ENCODE data around the gene KCNIP4. TPM values are rescaled to one million over a fixed set of nuclear protein-coding genes. Genes with fewer than 3 reads are reported as not detected.

The KCNIP4 gene
- total and polyA plus RNA-seq, 2 of the 8 experiments (the other 6 are each of a cell fraction or from before 2014, with no cell fraction given), result 0.06 TPM; not detected in 1

- H3K4me3 ChIP-seq (ENCODE audit: extremely low read depth in 1 of 4, insufficient read depth in 2 of 4, low read depth in 3 of 4, low read length in 4 of 4), result no peak overlapping the region
- no peaks in the 10 kb centered on the region for H3K79me1 ChIP-seq (ENCODE audit: low read depth, low read length)
- H3K9me3 ChIP-seq (ENCODE audit: insufficient read depth in 2 of 2, low read depth in 1 of 2, low read length in 1 of 2), result no peaks in the 10 kb centered on the region; a peak in 1 of 4 replicates
- no peak overlapping the region for H3K4ac ChIP-seq (replicated peaks; ENCODE audit: insufficient read length, low read depth, low read length)
- H2BK20ac ChIP-seq (ENCODE audit: low read length), result no peak overlapping the region
- H3K23me2 ChIP-seq (ENCODE audit: low read depth, low read length), result no peaks in the 10 kb centered on the region
- H3K9ac ChIP-seq (replicated peaks in 1 of 4; ENCODE audit: extremely low read depth in 1 of 4, low read depth in 3 of 4, low read length in 3 of 4), result no peak overlapping the region
- FAIRE-seq, result no peak
- H3K18ac ChIP-seq (ENCODE audit: extremely low read depth, low read length), result no peak overlapping the region
- ChIA-PET CTCF (ENCODE audit: partially characterized antibody) (interaction anchor here (0.6 kb wide), 1 partner anchor 1429 kb away, joined by 3 read pairs; no protein-coding TSS in a partner anchor), POLR2A (ENCODE audit: partially characterized antibody) (no interaction called here)
- H4K5ac ChIP-seq (ENCODE audit: insufficient read length, low read depth, low read length), result no peak overlapping the region
- no peak overlapping the region for H2BK15ac ChIP-seq (ENCODE audit: low read length)
- no peak overlapping the region for H2BK120ac ChIP-seq (replicated peaks; ENCODE audit: low read depth, low read length)
- H3K56ac ChIP-seq (replicated peaks; ENCODE audit: insufficient read length, low read depth, low read length), result no peak overlapping the region
- no peak overlapping the region for H3K23ac ChIP-seq (ENCODE audit: insufficient read length)
- no peaks in the 10 kb centered on the region for H3K4me1 ChIP-seq (replicated peaks in 1 of 4; ENCODE audit: control insufficient read depth in 3 of 4, insufficient read depth in 4 of 4, low read length in 3 of 4)
- no peaks in the 10 kb centered on the region for H3K27me3 ChIP-seq (replicated peaks in 1 of 4; ENCODE audit: control insufficient read depth in 3 of 4, extremely low read depth in 1 of 4, insufficient read depth in 3 of 4, low read length in 3 of 4)
- DNase-seq (ENCODE audit: low read depth in 1 of 2, low spot score in 2 of 2), result no peak
- H3K14ac ChIP-seq (ENCODE audit: insufficient read length), result no peak overlapping the region
- H3K4me2 ChIP-seq (ENCODE audit: insufficient read depth in 1 of 2, low read depth in 2 of 2, low read length in 2 of 2), result no peak overlapping the region
- no peak overlapping the region for H2BK12ac ChIP-seq (ENCODE audit: low read depth, low read length)
- H3K36me3 ChIP-seq (ENCODE audit: control insufficient read depth in 2 of 4, insufficient read depth in 4 of 4, low read length in 3 of 4), result no peaks in the 10 kb centered on the region
- H3K27ac ChIP-seq (ENCODE audit: low read depth, low read length), result no peak overlapping the region
- no peak overlapping the region for H2AFZ ChIP-seq (ENCODE audit: low read length)
- no peak overlapping the region for H4K8ac ChIP-seq (ENCODE audit: extremely low read depth, insufficient read depth, low read length)
- 88% methylated on average over 2 of the region's 2 CpGs; no CpG with 5 or more reads in 1 of the 2 experiments for WGBS, 2 experiments (ENCODE audit: extremely low coverage in 1 of 2, insufficient coverage in 1 of 2, insufficient read length in 1 of 2, insufficient replicate concordance in 2 of 2, low coverage in 1 of 2, low lambda C conversion rate in 2 of 2, missing lambda C conversion rate in 1 of 2)
- H2AK5ac ChIP-seq (ENCODE audit: low read depth, low read length), result no peak overlapping the region
- H2BK5ac ChIP-seq (ENCODE audit: low read depth, low read length), result no peak overlapping the region
- H4K20me1 ChIP-seq (replicated peaks in 1 of 2; ENCODE audit: control insufficient read depth in 1 of 2, insufficient read depth in 2 of 2, low read length in 2 of 2), result no peaks in the 10 kb centered on the region
- no peaks in the 10 kb centered on the region for H3K79me2 ChIP-seq (ENCODE audit: control insufficient read depth in 1 of 2, insufficient read depth in 2 of 2, low read length in 2 of 2)
- no peak overlapping the region for H4K91ac ChIP-seq (replicated peaks; ENCODE audit: insufficient read length, low read length)
- TF ChIP-seq MAX (IDR thresholded peaks at IDR 0.05), result no peak
- no peak for TF ChIP-seq NANOG (IDR thresholded peaks at IDR 0.05; ENCODE audit: insufficient read depth, low read depth, low read length, poor library complexity, severe bottlenecking)
- no peak for TF ChIP-seq SP4 (IDR thresholded peaks at IDR 0.05; ENCODE audit: low read length)
- no peak for TF ChIP-seq POLR2A (IDR thresholded peaks at IDR 0.05; ENCODE audit: control extremely low read depth in 1 of 2, low read depth in 2 of 2, low read length in 2 of 2)
- no peak for TF ChIP-seq KDM4A (IDR thresholded peaks at IDR 0.05; ENCODE audit: low read depth, low read length, severe bottlenecking)
- no peak for TF ChIP-seq SRF (IDR thresholded peaks at IDR 0.05; ENCODE audit: low read depth, low read length)
- TF ChIP-seq TCF12 (IDR thresholded peaks at IDR 0.05; ENCODE audit: low read depth, low read length), result no peak
- TF ChIP-seq RBBP5 (IDR thresholded peaks at IDR 0.05; ENCODE audit: borderline replicate concordance, low read depth, low read length), result no peak
Measured at GRCh38 chr4:21077967-21078366, 870.6 kb downstream of the KCNIP4 start.

Measured in H1 (cell line).